PFSK-1 (cell line): ENCODE data around the gene PPP3CA. TPM values are rescaled to one million over a fixed set of nuclear protein-coding genes. Genes with fewer than 3 reads are reported as not detected.

Experiments used
- FOXP2 ChIP-seq: optimal IDR thresholded peaks from 2 replicates; pipeline ENCODE3; 2011; ENCODE audit warnings: borderline replicate concordance, control low read depth, inconsistent platforms; ENCODE audit not compliant: insufficient read depth; ENCODE audit errors: extremely low read length, extremely low read depth
- POLR2AphosphoS5 ChIP-seq: IDR thresholded peaks from 2 replicates; pipeline ENCODE4 v1.6.1; 2012; ENCODE audit warnings: low read depth, mild to moderate bottlenecking, control low read depth, low read length, moderate library complexity
- REST ChIP-seq, 2 experiments: IDR thresholded peaks; 2 replicates each; pipeline versions ENCODE4 v1.6.1 to v1.8.0; 2011 to 2012; ENCODE audit warnings: low read depth in 2 of 2, low read length in 2 of 2, control low read depth in 1 of 2, inconsistent platforms in 1 of 2, mild to moderate bottlenecking in 1 of 2, moderate library complexity in 1 of 2; ENCODE audit not compliant: insufficient read depth in 1 of 2
- SIN3A ChIP-seq: IDR thresholded peaks from 2 replicates; pipeline ENCODE4 v1.6.1; 2012; ENCODE audit warnings: mild to moderate bottlenecking, low read length, moderate library complexity, borderline replicate concordance; ENCODE audit not compliant: insufficient read depth
- TAF1 ChIP-seq: IDR thresholded peaks from 2 replicates; pipeline ENCODE4 v1.6.1; 2012; ENCODE audit warnings: low read length, control low read depth, borderline replicate concordance; ENCODE audit not compliant: insufficient read depth
- polyA plus RNA-seq: library from polyadenylated mRNA; unstranded; fragments of >200 nt; gene quantifications from one replicate; pipeline ENCODE4 v1.2.1, GENCODE V29; 2012; ENCODE audit warnings: low read depth, missing spikeins; ENCODE audit not compliant: insufficient read length

The PPP3CA gene
- polyA plus RNA-seq = 39.9 TPM

- TF ChIP-seq REST (IDR thresholded peaks at IDR 0.05; ENCODE audit: insufficient read depth in 1 of 2, low read depth in 2 of 2, low read length in 2 of 2) (no peak), TAF1 (0 out of 2 replicates have a peak, but pooled peaks have one; percentile 23)
Measured at GRCh38 chr4:101347267-101347556, at the start of gene PPP3CA. TSS of gene PPP3CA (minus strand) at chr4:101347526.

DNA sequence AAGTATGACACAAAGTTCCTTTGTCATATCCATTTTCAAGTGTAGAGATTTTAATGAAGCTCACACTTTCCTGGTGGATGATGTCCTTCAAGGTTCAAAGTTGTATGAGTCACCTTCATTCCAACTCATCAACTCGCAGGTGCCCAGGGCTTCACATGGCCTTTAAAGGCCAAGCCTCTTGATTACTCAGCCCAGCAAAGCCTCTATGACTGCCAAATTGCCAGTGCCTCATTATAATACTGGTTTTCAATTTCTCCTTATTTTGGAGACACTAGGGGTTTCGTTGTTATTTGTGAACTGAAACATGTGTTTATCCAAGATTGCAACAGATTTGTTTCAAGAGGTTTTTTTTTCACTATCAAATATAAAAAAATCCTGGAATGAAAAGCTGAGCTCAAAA is 45.9 kb upstream of the PPP3CA start:
- TF ChIP-seq POLR2AphosphoS5 (no peak), TAF1 (no peak), SIN3A (no peak), FOXP2 (no peak), REST (IDR thresholded peaks at IDR 0.05; ENCODE audit: insufficient read depth in 1 of 2, low read depth in 2 of 2, low read length in 2 of 2) (no peak)

- no peak for TF ChIP-seq FOXP2
Measured at GRCh38 chr4:101370663-101371210, 23.4 kb upstream of the PPP3CA start.

- TF ChIP-seq POLR2AphosphoS5 = no peak
Measured at GRCh38 chr4:101367201-101367600, 19.9 kb upstream of the PPP3CA start.

GRCh38 chr4:101366331-101366730 is 19.0 kb upstream of the PPP3CA start:
- TF ChIP-seq TAF1 = no peak
- TF ChIP-seq FOXP2 = no peak
- TF ChIP-seq REST (IDR thresholded peaks at IDR 0.05; ENCODE audit: insufficient read depth in 1 of 2, low read depth in 2 of 2, low read length in 2 of 2) = no peak
- TF ChIP-seq SIN3A = no peak
- TF ChIP-seq POLR2AphosphoS5 = no peak

GRCh38 chr4:101357751-101358150 is 10.4 kb upstream of the PPP3CA start:
- TF ChIP-seq SIN3A (no peak), POLR2AphosphoS5 (no peak), TAF1 (no peak), FOXP2 (no peak), REST (IDR thresholded peaks at IDR 0.05; ENCODE audit: insufficient read depth in 1 of 2, low read depth in 2 of 2, low read length in 2 of 2) (no peak)
